Keratinocyte (primary cell): ENCODE data around the gene TSPAN11.

Experiments used
- EZH2 ChIP-seq: IDR thresholded peaks from one replicate; pipeline ENCODE4 v1.6.1; 2012; ENCODE audit warnings: inconsistent platforms, mild to moderate bottlenecking, low read length, moderate library complexity
- TF ChIP-seq, protein P1 (sequence below), 3 experiments: IDR thresholded peaks in 1 of 3; conservative IDR thresholded peaks in 1 of 3; optimal IDR thresholded peaks in 1 of 3; 2 replicates in 2 of 3; 3 replicates in 1 of 3; pipeline versions ENCODE3 to v1.5.1; 2011; ENCODE audit warnings: low read length in 3 of 3, mild to moderate bottlenecking in 3 of 3, moderate library complexity in 2 of 3, control low read depth in 1 of 3, inconsistent platforms in 1 of 3; ENCODE audit not compliant: insufficient read depth in 2 of 3; ENCODE audit errors: extremely low read depth in 1 of 3

DNA sequence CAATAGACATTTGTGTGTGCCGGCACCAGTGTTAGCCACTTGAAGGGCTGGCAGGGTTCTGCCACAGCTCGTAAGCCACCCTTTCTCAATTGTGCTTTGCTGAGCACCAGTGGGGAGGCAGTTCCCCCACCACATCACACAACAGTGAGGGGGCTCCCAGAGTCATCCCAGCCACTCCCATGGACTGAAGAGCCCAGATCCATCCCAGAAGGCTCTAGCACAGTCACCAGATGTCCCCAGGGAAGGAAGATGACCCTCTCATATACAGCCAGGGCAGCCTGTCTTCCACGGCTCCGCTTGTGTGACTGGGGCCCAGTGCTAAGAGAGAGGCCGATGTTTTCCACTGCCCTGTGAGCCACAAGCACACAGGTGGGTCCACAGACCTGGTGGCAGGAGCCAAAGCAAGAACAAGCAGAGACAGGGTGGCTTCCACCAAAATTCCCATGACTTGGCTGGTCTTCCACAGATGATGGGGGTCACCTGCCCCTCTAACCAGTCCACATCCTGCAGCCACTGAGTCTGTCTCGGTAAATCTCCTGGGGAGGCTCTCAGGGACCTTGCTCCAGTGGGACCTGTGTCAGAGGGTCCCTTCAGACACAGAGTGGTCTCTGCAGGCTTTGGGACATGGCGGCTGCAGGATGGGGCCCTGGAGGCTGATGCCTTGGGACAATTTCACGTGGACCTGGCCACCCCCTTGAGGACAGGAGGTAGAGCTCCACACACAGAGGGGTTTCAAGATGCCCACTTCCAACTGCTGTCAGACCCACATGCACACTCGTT is 75.2 kb downstream of the TSPAN11 start:
- TF ChIP-seq, protein P1, sequence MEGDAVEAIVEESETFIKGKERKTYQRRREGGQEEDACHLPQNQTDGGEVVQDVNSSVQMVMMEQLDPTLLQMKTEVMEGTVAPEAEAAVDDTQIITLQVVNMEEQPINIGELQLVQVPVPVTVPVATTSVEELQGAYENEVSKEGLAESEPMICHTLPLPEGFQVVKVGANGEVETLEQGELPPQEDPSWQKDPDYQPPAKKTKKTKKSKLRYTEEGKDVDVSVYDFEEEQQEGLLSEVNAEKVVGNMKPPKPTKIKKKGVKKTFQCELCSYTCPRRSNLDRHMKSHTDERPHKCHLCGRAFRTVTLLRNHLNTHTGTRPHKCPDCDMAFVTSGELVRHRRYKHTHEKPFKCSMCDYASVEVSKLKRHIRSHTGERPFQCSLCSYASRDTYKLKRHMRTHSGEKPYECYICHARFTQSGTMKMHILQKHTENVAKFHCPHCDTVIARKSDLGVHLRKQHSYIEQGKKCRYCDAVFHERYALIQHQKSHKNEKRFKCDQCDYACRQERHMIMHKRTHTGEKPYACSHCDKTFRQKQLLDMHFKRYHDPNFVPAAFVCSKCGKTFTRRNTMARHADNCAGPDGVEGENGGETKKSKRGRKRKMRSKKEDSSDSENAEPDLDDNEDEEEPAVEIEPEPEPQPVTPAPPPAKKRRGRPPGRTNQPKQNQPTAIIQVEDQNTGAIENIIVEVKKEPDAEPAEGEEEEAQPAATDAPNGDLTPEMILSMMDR (optimal IDR thresholded peaks at IDR 0.05 in 1 of 3, IDR thresholded peaks at IDR 0.05 in 1 of 3, conservative IDR thresholded peaks at IDR 0.05 in 1 of 3; ENCODE audit: extremely low read depth in 1 of 3, insufficient read depth in 2 of 3, low read length in 3 of 3) = no peak
- no peak for TF ChIP-seq EZH2
